Nucleus accumbens (tissue), 56 donors: ENCODE data around the gene KCNK7.

Source experiments
- DNase-seq, 56 donors: peaks; one replicate each; lab custom pipeline; 2025; lab: John Stamatoyannopoulos, UW

KCNK7 gene

DNA sequence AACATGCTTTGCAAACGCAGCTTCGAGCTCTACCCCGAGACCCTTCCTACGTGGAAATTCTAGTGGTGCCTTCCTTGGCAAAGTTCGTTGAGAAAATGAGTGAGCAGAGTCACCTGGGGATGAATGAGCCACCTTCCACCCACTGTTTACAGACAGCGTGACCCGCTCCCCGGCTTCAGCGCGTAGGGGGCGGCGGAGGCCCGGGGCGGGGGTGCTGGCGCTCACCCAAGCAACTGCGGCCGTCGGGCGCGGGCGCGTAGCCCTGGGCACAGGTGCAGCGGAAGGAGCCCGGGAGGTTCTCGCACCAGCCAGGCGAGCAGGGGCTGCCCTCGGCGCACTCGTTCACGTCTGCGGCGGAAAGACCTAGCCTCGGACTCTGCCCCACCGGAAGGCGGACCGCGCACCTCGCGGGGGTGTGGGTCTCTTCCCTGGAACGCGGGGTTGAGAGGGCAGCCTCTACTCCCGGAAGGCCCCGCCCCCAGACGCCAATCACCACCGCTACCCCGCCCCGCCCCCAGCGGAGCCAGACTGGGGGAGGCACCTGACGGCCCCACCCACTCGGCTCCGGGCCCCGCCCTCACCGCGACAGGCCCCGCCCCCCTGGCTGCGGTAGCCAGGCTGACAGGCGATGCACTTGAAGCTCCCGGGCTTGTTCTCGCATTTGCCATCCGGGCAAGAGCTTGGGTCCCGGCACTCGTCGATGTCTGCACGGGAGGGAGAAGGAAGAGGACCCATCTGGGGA is 49.2 kb downstream of the KCNK7 start:
- peak in 29 of 56 donors; percentile 11 to 70 (median 32) for DNase-seq

GRCh38 chr11:65545853-65546216 is 49.8 kb downstream of the KCNK7 start:
- DNase-seq: no peak
